Neuronal stem cell (in vitro differentiated cells): ENCODE measurements around the gene CALML5.
A peak's percentile ranks its signal among the peaks of the same experiment; 100 is the strongest.
"Not testable (repeated sequence)": the region's sequence is repeated elsewhere in the genome, so short reads cannot be mapped to it uniquely, and the experiment has no call there.

Experiments
- DNase-seq: peaks from one replicate; pipeline ENCODE4 v3.0.0-alpha.2; 2013; ENCODE audit warnings: low spot score
- H2AFZ ChIP-seq: one replicate; pipeline ENCODE4 v1.6.1; 2013; ENCODE audit warnings: mild to moderate bottlenecking, low read length, inconsistent platforms
- H2AK5ac ChIP-seq: 2 replicates; pipeline ENCODE4 v1.6.1; 2013; ENCODE audit warnings: low read depth, mild to moderate bottlenecking, inconsistent platforms, low read length, moderate library complexity, mixed read lengths
- H2BK120ac ChIP-seq: 2 replicates; pipeline ENCODE4 v1.6.1; 2013; ENCODE audit warnings: low read depth, mild to moderate bottlenecking, inconsistent platforms, low read length, moderate library complexity, mixed read lengths
- H2BK12ac ChIP-seq: one replicate; pipeline ENCODE4 v1.6.1; 2013; ENCODE audit warnings: low read length, inconsistent platforms
- H2BK15ac ChIP-seq: 2 replicates; pipeline ENCODE4 v1.6.1; 2013; ENCODE audit warnings: mild to moderate bottlenecking, low read length, inconsistent platforms, mixed read lengths
- H2BK5ac ChIP-seq: one replicate; pipeline ENCODE4 v1.6.1; 2013; ENCODE audit warnings: inconsistent platforms, mild to moderate bottlenecking, low read length, moderate library complexity
- H3K14ac ChIP-seq: one replicate; pipeline ENCODE4 v1.6.1; 2013; ENCODE audit warnings: low read length, inconsistent platforms
- H3K18ac ChIP-seq: 2 replicates; pipeline ENCODE4 v1.6.1; 2013; ENCODE audit warnings: low read length, inconsistent platforms
- H3K23ac ChIP-seq: 2 replicates; pipeline ENCODE4 v1.6.1; 2013; ENCODE audit warnings: low read depth, mild to moderate bottlenecking, mixed read lengths, low read length, inconsistent platforms; ENCODE audit not compliant: poor library complexity
- H3K27ac ChIP-seq: replicated peaks from 3 replicates; pipeline ENCODE4 v1.5.1; 2013; ENCODE audit warnings: low read length, inconsistent platforms
- H3K27me3 ChIP-seq, 3 experiments: 2 replicates each; pipeline ENCODE4 v1.6.1; 2013; ENCODE audit warnings: low read length in 3 of 3, mild to moderate bottlenecking in 2 of 3, inconsistent platforms in 1 of 3, low read depth in 1 of 3, mixed read lengths in 1 of 3, moderate library complexity in 1 of 3; ENCODE audit not compliant: control insufficient read depth in 3 of 3, insufficient read depth in 3 of 3
- H3K36me3 ChIP-seq, 2 donors: replicated peaks in 1 of 2; 2 replicates each; pipeline ENCODE4 v1.6.1; 2013; ENCODE audit warnings: low read length in 2 of 2; ENCODE audit not compliant: control insufficient read depth in 2 of 2, insufficient read depth in 2 of 2
- H3K4ac ChIP-seq: 2 replicates; pipeline ENCODE4 v1.6.1; 2013; ENCODE audit warnings: inconsistent platforms, mild to moderate bottlenecking, low read length, moderate library complexity
- H3K4me1 ChIP-seq, 2 donors: 1 replicate in 1 of 2; 2 replicates in 1 of 2; pipeline ENCODE4 v1.6.1; 2013; ENCODE audit warnings: low read length in 2 of 2, low read depth in 1 of 2; ENCODE audit not compliant: control insufficient read depth in 2 of 2, insufficient read depth in 1 of 2
- H3K4me2 ChIP-seq: one replicate; pipeline ENCODE4 v1.6.1; 2013; ENCODE audit warnings: mild to moderate bottlenecking, low read length, inconsistent platforms; ENCODE audit not compliant: insufficient read depth, poor library complexity, severe bottlenecking
- H3K4me3 ChIP-seq, 2 donors: 2 replicates each; pipeline ENCODE4 v1.5.1; 2013; ENCODE audit warnings: low read length in 2 of 2, mild to moderate bottlenecking in 2 of 2, inconsistent platforms in 1 of 2, moderate library complexity in 1 of 2
- H3K79me1 ChIP-seq: one replicate; pipeline ENCODE4 v1.6.1; 2013; ENCODE audit warnings: low read depth, mild to moderate bottlenecking, inconsistent platforms, low read length, moderate library complexity
- H3K9ac ChIP-seq: one replicate; pipeline ENCODE4 v1.6.1; 2013; ENCODE audit warnings: mild to moderate bottlenecking, low read depth, low read length, inconsistent platforms; ENCODE audit not compliant: poor library complexity
- H3K9me3 ChIP-seq, 2 donors: replicated peaks in 1 of 2; 2 replicates each; pipeline versions ENCODE3 to v1.6.1; 2013; ENCODE audit warnings: low read length in 2 of 2, mild to moderate bottlenecking in 2 of 2, inconsistent platforms in 1 of 2, low read depth in 1 of 2, mixed read lengths in 1 of 2, moderate library complexity in 1 of 2; ENCODE audit not compliant: control insufficient read depth in 2 of 2, insufficient read depth in 1 of 2
- H4K8ac ChIP-seq: one replicate; pipeline ENCODE4 v1.6.1; 2013; ENCODE audit warnings: low read depth, mild to moderate bottlenecking, inconsistent platforms, low read length, moderate library complexity
- H4K91ac ChIP-seq: one replicate; pipeline ENCODE4 v1.6.1; 2013; ENCODE audit warnings: low read length, low read depth, mild to moderate bottlenecking, inconsistent platforms; ENCODE audit not compliant: poor library complexity
- WGBS, 2 donors: extraction: QIAGEN DNeasy Blood & Tissue Kit; methylation state at CpG; one replicate each; pipeline ENCODE4 v1.1.7; 2013; ENCODE audit warnings: missing lambda C conversion rate in 2 of 2, mixed read lengths in 1 of 2; ENCODE audit not compliant: insufficient read length in 2 of 2, insufficient replicate concordance in 1 of 2; ENCODE audit errors: extremely low coverage in 2 of 2; 5-methylcytosine and 5-hydroxymethylcytosine counted together

The CALML5 gene

DNA sequence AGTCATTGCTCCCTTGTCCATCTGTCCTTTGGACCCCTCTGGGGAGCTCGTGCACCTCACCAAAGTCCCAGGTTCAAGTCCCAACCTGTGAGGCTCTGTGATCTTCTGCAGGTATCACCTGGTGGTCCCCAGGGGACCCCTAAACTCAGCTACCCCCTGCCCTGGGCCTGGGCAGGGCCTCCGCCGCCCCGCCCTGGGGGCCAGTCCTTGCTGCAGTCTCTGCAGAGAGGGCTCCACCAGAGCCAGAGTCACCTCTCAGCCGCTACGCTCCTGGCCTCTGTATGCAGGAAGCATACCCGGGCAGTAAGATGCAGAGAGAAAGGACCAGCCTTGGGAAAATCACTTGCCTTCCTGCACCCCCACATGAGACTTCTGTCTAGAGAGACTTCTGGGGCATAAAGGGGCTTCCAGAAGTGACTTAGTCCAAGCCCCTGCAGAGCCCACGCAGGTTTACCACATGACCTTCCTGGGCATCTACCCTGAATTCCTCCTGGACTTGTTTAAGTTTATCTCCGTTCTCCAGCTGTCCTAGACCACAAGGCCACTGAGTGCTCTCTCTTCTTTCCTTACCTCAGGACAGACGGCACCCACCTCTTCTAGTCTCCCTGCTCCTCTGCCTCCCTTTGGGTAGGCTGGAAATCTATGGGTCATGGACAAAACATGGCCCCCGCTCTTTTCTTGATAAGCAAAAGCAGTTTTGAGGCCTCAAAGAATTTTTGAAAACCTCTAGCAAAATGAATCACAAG, 21.2 kb downstream of the CALML5 start:
- Histone ChIP-seq H2BK12ac (peak overlapping the region; percentile 59), H3K14ac (no peak overlapping the region), H2AFZ (no peak overlapping the region), H3K27ac (no peak overlapping the region), H2BK120ac (peak overlapping the region; percentile 4), H3K4ac (no peak overlapping the region), H2AK5ac (peak overlapping the region; percentile 34), H3K18ac (peak overlapping the region; percentile 31), H3K79me1 (no peaks in the 10 kb centered on the region), H3K23ac (no peak overlapping the region), H4K91ac (no peak overlapping the region), H3K9ac (no peak overlapping the region), H4K8ac (no peak overlapping the region), H2BK5ac (no peak overlapping the region), H3K27me3 (no peaks in the 10 kb centered on the region), H3K4me1 (peaks cover 2 to 8% of the 10 kb centered on the region in 2 donors), H3K9me3 (no peaks in the 10 kb centered on the region), H2BK15ac (peak overlapping the region; percentile 77), H3K4me3 (no peak overlapping the region), H3K36me3 (no peaks in the 10 kb centered on the region), H3K4me2 (no peak overlapping the region)
- no peak for DNase-seq
- no CpG with 5 or more reads among the region's 11 CpGs for WGBS, 2 donors

DNA sequence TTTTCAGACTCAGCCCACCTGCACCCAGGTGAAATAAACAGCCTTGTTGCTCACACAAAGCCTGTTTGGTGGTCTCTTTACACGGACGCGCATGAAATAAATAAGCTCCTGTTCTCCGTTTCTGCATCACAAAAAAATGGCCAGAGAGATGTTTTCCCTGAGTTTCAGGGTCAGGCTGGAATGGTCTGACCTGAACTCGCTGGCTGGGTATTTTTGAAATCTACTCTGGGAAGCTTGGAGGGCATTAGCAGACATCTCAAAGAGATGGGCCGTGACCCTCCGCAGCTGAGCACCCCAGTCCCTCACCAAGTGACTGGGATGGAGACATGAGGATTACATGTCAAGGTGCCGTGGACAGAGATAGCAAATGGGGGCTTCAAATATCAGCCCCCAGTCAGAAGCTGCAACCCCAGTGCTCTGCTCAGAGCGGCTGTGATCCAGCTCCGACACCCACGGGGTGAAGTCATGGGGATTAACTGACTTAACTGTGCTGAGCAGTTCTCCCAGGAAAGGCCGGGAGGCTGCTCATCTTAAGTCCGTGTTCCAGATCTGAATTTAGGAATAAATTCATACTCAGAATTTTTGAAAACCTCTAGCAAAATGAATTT, 22.3 kb downstream of the CALML5 start:
- Histone ChIP-seq H2AFZ (no peak overlapping the region), H3K4me2 (no peak overlapping the region), H3K4me3 (no peak overlapping the region), H3K27ac (no peak overlapping the region), H2AK5ac (no peak overlapping the region), H3K4ac (no peak overlapping the region), H2BK5ac (no peak overlapping the region), H3K9me3 (no peaks in the 10 kb centered on the region), H2BK120ac (no peak overlapping the region), H4K8ac (no peak overlapping the region), H3K23ac (no peak overlapping the region), H3K79me1 (no peaks in the 10 kb centered on the region), H2BK12ac (no peak overlapping the region), H3K4me1 (peaks cover 2 to 8% of the 10 kb centered on the region in 2 donors), H3K9ac (no peak overlapping the region), H3K36me3 (no peaks in the 10 kb centered on the region), H3K18ac (no peak overlapping the region), H2BK15ac (no peak overlapping the region), H4K91ac (no peak overlapping the region), H3K27me3 (no peaks in the 10 kb centered on the region), H3K14ac (no peak overlapping the region)
- DNase-seq: no peak
- WGBS, 2 donors: no CpG with 5 or more reads among the region's 13 CpGs

DNA sequence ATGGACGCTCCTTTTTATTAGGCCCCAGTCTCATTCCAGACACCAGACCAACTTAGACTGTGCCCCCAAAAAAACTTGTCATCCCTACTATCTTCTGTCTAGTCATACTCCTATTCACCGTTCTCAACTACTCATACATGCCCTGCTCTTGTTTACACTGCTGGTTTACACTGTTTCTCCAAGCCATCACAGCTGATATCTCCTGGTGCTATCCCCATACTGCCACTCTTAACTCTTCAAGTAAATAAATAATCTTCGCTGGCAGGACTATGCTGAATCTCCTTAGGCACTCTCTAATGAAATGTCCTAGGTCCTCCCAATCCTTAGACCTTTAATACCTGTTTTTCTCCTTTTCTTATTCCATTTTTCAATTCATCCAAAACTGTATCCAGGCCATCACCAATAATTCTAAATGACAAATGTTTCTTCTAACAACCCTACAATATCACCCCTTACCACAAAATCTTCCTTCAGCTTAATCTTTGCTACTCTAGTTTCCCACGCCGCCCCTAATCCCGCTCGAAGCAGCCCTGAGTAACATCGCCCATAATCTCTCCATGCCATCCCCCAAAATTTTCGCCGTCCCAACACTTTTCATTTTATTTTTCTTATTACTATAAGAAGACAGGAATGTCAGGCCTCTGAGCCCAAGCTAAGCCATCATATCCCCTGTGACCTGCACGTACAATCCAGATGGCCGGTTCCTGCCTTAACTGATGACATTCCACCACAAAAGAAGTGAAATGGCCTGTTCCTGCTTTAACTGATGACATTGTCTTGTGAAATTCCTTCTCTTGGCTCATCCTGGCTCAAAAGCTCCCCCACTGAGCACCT, 23.2 kb downstream of the CALML5 start:
- H3K9me3 ChIP-seq, H3K27ac ChIP-seq, H3K4me3 ChIP-seq, H2BK120ac ChIP-seq, H3K14ac ChIP-seq, H3K4me2 ChIP-seq, H2AK5ac ChIP-seq, H2BK15ac ChIP-seq, H2BK5ac ChIP-seq, H4K91ac ChIP-seq, H3K27me3 ChIP-seq, H2BK12ac ChIP-seq, DNase-seq, H3K4me1 ChIP-seq, H3K18ac ChIP-seq, H4K8ac ChIP-seq, H3K9ac ChIP-seq, H3K79me1 ChIP-seq, H3K4ac ChIP-seq, H3K23ac ChIP-seq, H3K36me3 ChIP-seq, H2AFZ ChIP-seq: not testable (repeated sequence)
- 100% methylated on average over 2 of the region's 12 CpGs; no CpG with 5 or more reads in 1 of the 2 donors for WGBS, 2 donors

DNA sequence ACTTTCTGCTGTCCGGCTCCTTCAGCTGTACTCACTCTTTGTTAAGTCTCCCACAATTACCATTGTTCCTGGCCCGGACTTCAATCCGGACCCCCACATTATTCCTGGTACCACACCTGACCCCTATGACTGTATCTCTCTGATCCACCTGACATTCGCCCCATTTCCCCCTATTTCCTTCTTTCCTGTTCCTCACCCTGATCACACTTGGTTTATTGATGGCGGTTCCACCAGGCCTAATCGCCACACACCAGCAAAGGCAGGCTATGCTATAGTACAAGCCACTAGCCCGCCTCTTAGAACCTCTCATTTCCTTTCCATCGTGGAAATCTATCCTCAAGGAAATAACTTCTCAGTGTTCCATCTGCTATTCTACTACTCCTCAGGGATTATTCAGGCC, 24.3 kb downstream of the CALML5 start:
- H3K27me3 ChIP-seq, H3K18ac ChIP-seq, H3K14ac ChIP-seq, H3K79me1 ChIP-seq, H4K8ac ChIP-seq, H4K91ac ChIP-seq, H3K4me3 ChIP-seq, H2AFZ ChIP-seq, H2BK5ac ChIP-seq, H3K9me3 ChIP-seq, H3K4ac ChIP-seq, H3K23ac ChIP-seq, H3K4me1 ChIP-seq, H3K9ac ChIP-seq, H3K27ac ChIP-seq, H2BK120ac ChIP-seq, H2AK5ac ChIP-seq, H3K36me3 ChIP-seq, H2BK15ac ChIP-seq, H3K4me2 ChIP-seq, DNase-seq, H2BK12ac ChIP-seq: not testable (repeated sequence)
- WGBS, 2 donors: no CpG with 5 or more reads among the region's 8 CpGs
